OCI-M2 (cell line): ENCODE data around the gene ANXA11.

Source experiments
- DNase-seq: peaks from one replicate; lab custom pipeline; 2025; ENCODE audit not compliant: unreplicated experiment; lab: John Stamatoyannopoulos, UW

The ANXA11 gene

GRCh38 chr10:80188713-80189112 lies 16.6 kb downstream of the ANXA11 start:
- DNase-seq = no peak

- DNase-seq = no peak
Observed at GRCh38 chr10:80187465-80188409, 17.6 kb downstream of the ANXA11 start.

- no peak for DNase-seq
Observed at GRCh38 chr10:80187060-80187459, 18.3 kb downstream of the ANXA11 start.

- DNase-seq = no peak
Observed at GRCh38 chr10:80186364-80187012, 18.8 kb downstream of the ANXA11 start.

GRCh38 chr10:80185578-80186299 lies 19.6 kb downstream of the ANXA11 start:
- DNase-seq = no peak

- DNase-seq = no peak
Observed at GRCh38 chr10:80184291-80184690, 21.0 kb downstream of the ANXA11 start.

- DNase-seq = no peak
Observed at GRCh38 chr10:80183436-80183835, 21.9 kb downstream of the ANXA11 start.

GRCh38 chr10:80182986-80183385 lies 22.4 kb downstream of the ANXA11 start:
- DNase-seq = no peak

GRCh38 chr10:80177781-80178636 lies 27.3 kb downstream of the ANXA11 start:
- no peak for DNase-seq

- no peak for DNase-seq
Observed at GRCh38 chr10:80176526-80176925, 28.8 kb downstream of the ANXA11 start.

- DNase-seq = no peak
Observed at GRCh38 chr10:80174641-80175395, 30.5 kb downstream of the ANXA11 start.

- no peak for DNase-seq
Observed at GRCh38 chr10:80173466-80173865, 31.9 kb downstream of the ANXA11 start.

- no peak for DNase-seq
Observed at GRCh38 chr10:80172896-80173295, 32.4 kb downstream of the ANXA11 start.

GRCh38 chr10:80171248-80171660 lies 34.1 kb downstream of the ANXA11 start:
- no peak for DNase-seq

- DNase-seq = no peak
Observed at GRCh38 chr10:80170641-80171040, 34.7 kb downstream of the ANXA11 start.

GRCh38 chr10:80170026-80170425 lies 35.3 kb downstream of the ANXA11 start:
- no peak for DNase-seq

GRCh38 chr10:80168679-80169380 lies 36.5 kb downstream of the ANXA11 start:
- no peak for DNase-seq

GRCh38 chr10:80168162-80168511 lies 37.2 kb downstream of the ANXA11 start:
- DNase-seq = no peak

- DNase-seq = no peak
Observed at GRCh38 chr10:80167471-80168161, 37.7 kb downstream of the ANXA11 start.
